Stimulated activated CD4-positive, alpha-beta T cell treated with anti-CD3 and anti-CD28 coated beads, Interleukin-4, amount 100 ng/mL, for 48 hours (primary cell): ENCODE measurements around the gene COL16A1.

ENCODE experiments used
- DNase-seq, 2 donors: peaks; one replicate each; pipeline ENCODE4 v3.0.0-alpha.2; 2020; ENCODE audit warnings: low read depth in 2 of 2

Gene COL16A1

GRCh38 chr1:31687601-31688000 is 16.2 kb downstream of the COL16A1 start:
- no peak for DNase-seq

DNA sequence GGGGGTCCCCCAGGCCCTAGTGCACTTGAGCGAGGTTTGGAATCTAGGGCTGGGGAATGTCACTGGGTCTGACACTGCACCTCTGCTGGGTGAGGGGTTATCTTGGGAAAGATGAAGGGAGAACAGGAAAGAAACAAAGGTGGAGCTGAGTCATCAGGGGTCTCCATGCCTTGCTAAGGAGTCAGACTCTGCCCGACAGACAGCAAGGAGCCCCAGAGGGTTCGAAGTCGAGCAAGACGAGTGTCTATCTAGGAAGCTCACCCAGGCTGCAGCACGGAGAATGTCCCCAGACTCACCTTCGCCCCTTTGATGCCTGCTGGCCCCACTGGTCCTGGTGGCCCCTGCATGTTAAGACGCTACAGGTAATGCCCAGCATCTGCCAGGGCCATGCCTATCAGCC is 18.0 kb downstream of the COL16A1 start:
- no peak for DNase-seq

DNA sequence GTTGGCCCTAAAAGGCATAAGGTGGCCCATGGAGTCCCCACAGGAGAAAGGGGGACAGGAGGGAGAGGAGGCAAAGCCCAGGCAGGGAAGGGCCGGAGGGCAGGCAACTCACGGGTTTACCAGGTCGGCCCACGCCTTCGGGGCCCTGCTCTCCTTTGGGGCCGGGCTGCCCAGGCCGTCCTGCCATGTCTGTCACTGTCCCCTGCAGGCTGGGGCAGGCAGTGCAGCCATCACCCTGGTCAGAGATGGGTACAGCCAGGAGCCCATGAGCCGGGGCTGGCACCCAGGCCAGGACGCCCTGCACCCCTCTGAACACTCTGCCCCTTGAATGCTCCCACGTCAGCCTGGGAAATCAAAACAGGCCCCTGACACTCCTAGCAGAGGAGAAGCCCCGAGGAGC is 19.8 kb downstream of the COL16A1 start:
- DNase-seq, result no peak

DNA sequence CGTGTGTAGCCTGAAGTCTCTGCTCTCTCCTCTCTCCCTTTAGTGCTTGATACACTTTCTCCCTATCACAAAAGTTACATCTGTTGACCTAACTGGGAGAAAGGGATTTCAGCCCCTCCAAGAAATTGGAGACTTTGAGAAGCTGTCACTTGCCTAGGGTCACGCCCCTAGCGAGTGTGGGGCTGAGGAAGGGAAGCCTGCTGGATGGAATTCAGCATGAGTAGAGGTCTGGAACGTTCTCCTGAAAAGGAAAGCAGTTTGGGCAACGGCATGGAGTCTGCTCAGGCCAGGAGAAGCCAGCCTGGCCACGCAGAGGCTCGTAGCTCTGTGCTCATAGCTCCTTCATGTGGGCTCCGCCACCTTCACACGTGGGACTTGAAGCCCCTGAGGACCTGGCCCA is 22.4 kb downstream of the COL16A1 start:
- DNase-seq, result no peak

- no peak for DNase-seq
These were observed 24.1 kb downstream of the COL16A1 start for GRCh38 chr1:31679676-31680230.

DNA sequence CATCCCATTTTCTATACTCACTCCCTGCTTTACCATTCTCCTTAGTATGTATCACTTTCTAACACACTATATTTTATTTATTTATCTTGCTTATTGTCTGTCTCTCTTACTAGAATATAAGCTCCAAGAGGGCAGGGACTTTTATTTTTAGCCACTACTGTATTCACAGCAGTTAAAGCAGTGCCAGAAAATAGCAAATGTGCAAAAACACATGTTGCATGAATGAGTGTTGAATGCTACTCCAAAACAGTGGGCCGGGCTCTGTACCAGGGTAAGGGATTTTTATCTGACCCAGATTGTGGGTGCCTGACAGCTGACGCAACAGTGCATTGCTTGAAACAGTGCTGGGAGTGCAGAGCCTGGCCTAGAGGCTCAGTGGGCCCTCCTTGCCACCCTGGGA is 24.7 kb downstream of the COL16A1 start:
- DNase-seq, result no peak

- DNase-seq, result no peak
These were observed 25.1 kb downstream of the COL16A1 start for GRCh38 chr1:31678681-31679080.

DNA sequence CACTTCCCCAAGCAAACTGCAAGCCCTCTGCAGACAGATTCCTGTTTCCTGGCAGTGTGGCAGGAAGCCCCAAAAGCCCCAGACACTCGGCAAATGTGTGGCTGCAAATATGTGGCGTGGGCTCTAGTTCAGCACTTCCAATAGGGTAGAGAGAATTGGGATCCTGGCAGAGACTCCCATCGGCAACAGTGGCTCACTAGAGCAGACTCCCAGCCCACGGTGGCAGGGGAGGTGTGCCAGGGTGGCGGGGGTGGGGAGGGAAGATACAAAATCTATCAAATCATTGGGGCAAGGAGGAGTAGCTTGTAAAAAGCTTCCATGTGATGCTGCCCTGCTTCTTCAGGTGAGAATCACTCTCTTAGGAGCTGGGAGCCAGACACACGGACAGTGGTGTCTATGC is 25.9 kb downstream of the COL16A1 start:
- no peak for DNase-seq

- no peak for DNase-seq
These were observed 26.4 kb downstream of the COL16A1 start for GRCh38 chr1:31677401-31677800.

DNA sequence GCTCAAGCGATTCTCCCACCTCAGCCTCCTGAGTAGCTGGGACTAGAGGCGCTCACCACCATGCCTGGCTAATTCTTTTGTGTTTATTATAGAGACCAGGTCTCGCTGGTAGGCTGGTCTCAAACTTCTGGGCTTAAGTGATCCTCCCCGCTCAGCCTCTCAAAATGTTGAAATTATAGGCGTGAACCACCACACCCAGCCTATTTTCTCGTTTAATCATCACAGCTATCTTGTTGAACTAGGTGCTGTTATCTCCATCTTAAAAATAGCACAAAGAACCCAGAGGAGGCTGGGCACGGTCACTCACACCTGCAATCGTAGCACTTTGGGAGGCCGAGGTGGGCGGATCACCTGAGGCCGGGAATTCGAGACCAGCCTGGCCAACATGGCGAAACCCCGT is 28.1 kb downstream of the COL16A1 start:
- no peak for DNase-seq

GRCh38 chr1:31675161-31675560 is 28.7 kb downstream of the COL16A1 start:
- DNase-seq, result no peak

GRCh38 chr1:31674626-31675025 is 29.2 kb downstream of the COL16A1 start:
- DNase-seq, result no peak

- DNase-seq, result no peak
These were observed 30.4 kb downstream of the COL16A1 start for GRCh38 chr1:31673433-31673832.

DNA sequence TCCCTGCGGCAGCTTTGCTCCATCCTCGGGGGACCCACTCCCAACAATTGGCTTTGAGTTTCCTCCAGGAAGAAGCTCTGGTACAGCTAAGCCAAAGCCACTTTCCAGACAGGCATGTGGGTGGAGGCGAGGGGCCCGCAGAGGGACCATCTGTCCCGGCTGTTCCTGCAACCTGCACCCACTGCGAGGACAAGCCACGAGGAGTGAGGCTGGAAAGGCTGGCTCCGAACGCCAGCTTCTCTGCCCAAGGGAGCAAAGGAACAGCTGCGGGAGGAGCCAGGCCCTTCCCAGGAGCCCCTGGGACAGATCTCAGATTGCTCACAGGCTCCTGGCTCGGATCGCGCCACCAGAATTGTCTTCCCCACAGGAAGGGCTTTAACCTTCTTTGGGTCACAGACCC is 30.8 kb downstream of the COL16A1 start:
- DNase-seq, result no peak

DNA sequence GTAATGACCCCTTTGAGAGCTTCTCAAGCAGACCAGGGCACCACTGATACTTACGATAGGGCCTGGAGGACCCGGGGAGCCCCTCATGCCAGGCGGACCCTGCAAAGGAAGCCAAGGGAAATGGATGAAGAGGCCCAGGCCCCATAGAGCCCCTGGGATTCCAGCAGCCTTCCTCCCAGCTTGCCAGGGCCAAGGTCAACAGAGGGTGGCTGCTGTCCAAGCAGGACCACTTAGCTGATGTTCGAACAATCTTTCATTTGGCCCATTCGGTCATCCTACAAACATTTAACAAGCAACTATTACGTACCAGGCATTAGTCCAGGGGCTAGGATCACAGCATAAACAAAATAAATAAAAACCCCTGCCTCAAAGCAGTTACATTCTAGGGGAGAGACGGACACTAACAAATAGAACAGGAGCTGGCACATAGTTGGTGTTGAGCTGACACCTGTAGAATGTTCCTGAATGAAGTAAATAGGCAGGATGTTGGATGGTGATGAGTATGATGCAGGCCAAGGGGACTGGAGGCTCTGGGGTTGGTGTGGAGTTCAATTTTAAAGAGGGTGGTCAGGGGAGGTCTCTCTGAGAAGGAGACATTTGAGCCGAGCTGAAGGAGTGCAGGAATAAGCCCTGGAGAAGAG is 32.1 kb downstream of the COL16A1 start:
- DNase-seq, result no peak

GRCh38 chr1:31671147-31671546 is 32.7 kb downstream of the COL16A1 start:
- DNase-seq, result no peak

DNA sequence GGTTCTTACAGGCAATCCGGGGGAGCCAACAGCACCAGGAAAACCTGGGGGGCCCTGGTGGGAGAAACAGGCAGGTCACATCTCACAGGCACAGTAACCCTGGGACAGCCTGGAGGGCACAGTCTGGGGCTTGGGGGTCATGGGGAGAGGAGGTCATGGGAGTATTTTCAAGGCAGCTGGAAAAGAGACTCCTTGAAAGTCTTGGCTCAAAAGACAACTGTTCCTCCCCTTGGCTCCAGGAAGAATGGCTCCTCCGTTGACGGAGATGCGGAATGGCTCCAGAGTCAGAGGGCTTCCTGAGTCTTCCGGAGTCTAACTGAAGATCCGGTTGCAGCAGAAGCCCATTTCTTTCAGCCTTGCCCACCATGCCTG is 33.2 kb downstream of the COL16A1 start:
- DNase-seq, result no peak

DNA sequence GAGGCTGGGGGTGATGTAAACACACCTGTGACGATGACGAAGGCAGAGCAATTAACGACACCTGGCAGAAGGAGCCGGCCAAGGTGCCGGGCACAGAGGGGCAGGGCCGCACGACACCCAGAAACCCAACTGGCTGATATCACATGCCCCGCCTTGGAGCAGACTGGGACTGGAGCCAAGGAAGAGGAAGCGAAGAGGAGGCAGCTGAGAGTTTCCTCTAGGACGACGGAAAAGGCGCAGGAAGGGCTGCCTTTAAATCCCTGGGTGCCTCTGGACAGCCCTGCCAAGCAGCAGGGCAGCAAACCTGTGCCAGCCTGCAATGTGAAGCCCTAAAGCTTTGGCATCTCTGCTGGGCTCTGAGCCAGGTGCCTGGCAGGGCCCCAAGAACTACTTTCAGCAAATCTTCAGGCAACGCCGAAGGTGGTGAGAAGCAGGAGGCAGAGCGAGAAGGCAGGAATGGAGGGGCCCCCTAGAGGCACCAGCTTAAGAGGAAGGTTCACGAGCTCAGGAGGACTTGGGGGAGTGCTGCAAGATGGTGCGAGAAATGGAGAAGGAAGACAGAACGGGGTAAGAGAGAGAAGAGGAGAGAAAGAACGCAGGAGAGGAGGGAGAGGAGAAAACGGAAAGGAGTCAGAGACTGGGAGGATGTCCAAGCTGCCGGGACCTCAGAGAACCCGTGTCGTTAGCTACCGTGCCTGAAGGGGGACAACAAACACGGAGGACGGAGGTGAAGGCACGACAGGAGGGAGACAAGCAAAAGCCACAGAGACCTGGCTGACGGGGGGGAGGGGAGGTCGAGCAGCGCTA is 33.8 kb downstream of the COL16A1 start:
- peak in 1 of 2 donors; percentile 10 for DNase-seq

DNA sequence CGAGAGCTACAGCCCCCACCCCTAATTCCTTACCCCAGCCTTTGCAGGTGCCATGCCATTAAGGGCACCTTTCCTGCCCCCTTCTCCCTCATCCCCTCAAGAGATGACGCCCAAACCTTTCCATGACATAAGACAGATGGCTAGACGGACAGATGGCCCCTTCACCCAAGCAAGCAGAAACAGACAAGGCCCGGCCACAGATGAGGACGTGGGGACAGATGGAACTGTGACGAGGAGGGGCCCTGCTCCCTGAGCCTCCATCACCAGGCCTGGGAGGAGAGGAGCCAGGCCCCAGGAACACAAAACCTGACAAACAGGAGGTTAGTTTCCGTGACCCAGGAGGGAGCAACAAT is 34.4 kb downstream of the COL16A1 start:
- DNase-seq, result no peak

DNA sequence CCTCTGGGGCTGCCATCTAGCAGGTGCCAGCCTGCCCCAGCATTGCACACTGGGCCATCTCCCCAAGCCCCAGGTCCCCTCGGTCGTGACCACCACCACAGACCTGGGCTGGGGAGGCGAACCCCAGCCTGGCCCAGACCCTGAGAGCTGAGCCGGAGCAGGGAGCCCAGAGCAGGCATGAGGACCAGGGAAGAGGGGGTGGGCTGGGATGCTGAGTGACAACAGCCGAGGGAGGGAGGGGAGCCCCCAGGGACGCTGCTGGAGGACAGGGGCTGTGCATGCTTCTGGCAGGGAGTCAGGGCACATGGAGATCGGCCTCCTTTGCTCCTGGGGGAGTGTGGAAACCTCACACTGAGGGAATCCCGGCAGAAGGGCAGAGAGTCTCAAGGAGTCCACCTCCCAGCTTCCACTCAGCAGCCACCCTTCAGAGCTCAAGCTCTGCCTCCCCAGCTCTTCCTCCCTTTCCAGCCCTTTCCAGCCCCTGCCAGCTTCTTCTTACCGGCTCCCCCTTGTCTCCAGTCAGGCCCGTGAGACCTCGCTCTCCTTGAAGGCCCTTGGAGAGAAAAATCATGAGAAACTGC is 35.4 kb downstream of the COL16A1 start:
- DNase-seq, result no peak

DNA sequence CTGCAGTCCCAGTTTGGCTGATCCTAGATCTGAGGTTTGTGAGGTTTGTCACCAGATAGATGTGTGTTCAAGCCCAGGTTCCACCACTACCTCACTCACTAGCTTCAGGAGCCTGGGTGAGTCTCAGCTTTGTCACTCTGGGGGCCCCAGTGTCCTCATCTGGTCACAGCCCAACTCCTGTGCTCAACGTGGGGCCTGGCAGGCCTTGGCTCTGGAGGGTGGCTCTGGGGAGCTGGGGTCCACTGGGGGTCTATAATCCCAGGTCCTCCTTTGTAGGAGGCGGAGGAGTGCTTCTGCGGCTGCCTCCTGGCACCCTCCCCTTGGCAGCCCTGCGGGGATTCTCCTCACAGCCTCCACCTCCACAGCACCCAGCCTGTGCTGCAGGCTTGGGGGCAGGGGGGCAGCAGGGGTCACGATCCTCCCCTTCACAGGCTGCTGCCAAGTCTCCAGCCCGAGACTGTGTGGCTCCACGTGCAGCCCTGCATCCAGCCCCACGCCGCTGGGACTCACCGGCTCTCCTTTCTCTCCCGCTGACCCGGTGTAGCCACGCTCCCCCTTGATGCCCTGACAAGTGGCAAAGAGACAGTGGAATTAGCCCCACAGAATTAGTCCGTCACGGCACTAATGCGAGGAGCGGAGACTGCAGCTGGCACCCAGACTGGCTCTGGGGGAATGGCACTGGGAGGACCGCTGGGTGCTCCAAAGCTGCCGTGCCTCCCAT is 36.6 kb downstream of the COL16A1 start:
- no peak for DNase-seq

DNA sequence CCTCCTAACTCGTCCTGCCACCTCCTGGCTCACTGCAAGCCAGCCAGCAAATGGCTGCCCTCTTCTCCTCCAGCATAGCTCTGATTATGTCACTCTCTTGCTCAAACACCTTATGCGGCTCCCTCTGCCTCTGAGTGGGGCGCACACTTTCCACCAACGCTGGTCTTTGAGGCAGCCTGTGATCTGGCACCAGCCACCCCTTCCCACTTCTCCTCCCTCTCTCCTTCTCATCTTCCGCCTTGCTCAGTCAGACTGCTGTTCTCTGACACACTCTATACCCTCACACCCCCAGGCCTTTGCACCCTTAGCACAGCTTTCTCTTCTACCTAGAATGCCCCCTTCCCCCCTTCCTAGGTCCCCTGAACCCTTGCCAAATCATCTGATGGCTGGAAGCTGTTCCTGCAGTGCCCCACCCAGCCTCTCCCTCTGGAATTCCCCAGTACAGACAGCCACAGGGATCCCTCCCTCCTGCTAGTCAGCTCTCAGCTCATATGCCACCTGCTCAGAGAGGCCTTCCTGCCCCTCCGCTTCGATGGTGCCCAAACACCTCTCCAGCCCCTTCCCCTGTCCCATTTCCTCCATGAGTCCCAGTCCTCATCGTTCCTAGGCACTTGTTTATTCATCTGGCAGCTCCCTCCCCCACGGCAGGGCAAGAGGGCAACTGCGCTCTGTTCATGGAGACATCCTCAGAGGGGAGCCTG is 37.4 kb downstream of the COL16A1 start:
- no peak for DNase-seq
